H9 (cell line): ENCODE results near the gene CAMSAP2. TPM values are rescaled to one million over a fixed set of nuclear protein-coding genes. Genes with fewer than 3 reads are reported as not detected.

Experiments
- DNase-seq: peaks from one replicate; pipeline ENCODE4 v3.0.0-alpha.2; 2017
- H2AFZ ChIP-seq: one replicate; pipeline ENCODE4 v1.6.1; 2013; ENCODE audit warnings: mild to moderate bottlenecking, low read length, control low read depth, moderate library complexity
- H2AK5ac ChIP-seq: 2 replicates; pipeline ENCODE4 v1.6.1; 2013; ENCODE audit warnings: low read length, control low read depth, mixed read lengths; ENCODE audit not compliant: insufficient read length
- H2BK120ac ChIP-seq: one replicate; pipeline ENCODE4 v1.6.1; 2013; ENCODE audit warnings: low read depth, mild to moderate bottlenecking, low read length, control low read depth, inconsistent platforms; ENCODE audit not compliant: poor library complexity, severe bottlenecking
- H2BK12ac ChIP-seq: 2 replicates; pipeline ENCODE4 v1.6.1; 2013; ENCODE audit warnings: low read length, control low read depth, mixed read lengths, low read depth; ENCODE audit not compliant: insufficient read length
- H2BK15ac ChIP-seq: 2 replicates; pipeline ENCODE4 v1.6.1; 2013; ENCODE audit warnings: low read depth, low read length, control low read depth
- H2BK20ac ChIP-seq: one replicate; pipeline ENCODE4 v1.6.1; 2013; ENCODE audit warnings: low read depth, mild to moderate bottlenecking, low read length, control low read depth, inconsistent platforms; ENCODE audit not compliant: poor library complexity, severe bottlenecking
- H2BK5ac ChIP-seq: 2 replicates; pipeline ENCODE4 v1.6.1; 2013; ENCODE audit warnings: low read length, control low read depth, mixed read lengths; ENCODE audit not compliant: insufficient read length
- H3K14ac ChIP-seq: 2 replicates; pipeline ENCODE4 v1.6.1; 2013; ENCODE audit warnings: low read length, control low read depth; ENCODE audit not compliant: insufficient read depth
- H3K18ac ChIP-seq: 2 replicates; pipeline ENCODE4 v1.6.1; 2013; ENCODE audit warnings: low read depth, mild to moderate bottlenecking, mixed read lengths, low read length, control low read depth; ENCODE audit not compliant: insufficient read length
- H3K23ac ChIP-seq: 2 replicates; pipeline ENCODE4 v1.6.1; 2013; ENCODE audit warnings: low read length, control low read depth, mixed read lengths, low read depth; ENCODE audit not compliant: insufficient read length
- H3K23me2 ChIP-seq: 2 replicates; pipeline ENCODE4 v1.6.1; 2013; ENCODE audit warnings: low read depth, mild to moderate bottlenecking, mixed read lengths, low read length, control low read depth; ENCODE audit not compliant: insufficient read length, poor library complexity, severe bottlenecking
- H3K27ac ChIP-seq: 2 replicates; pipeline ENCODE4 v1.5.1; 2013; ENCODE audit warnings: low read length, control low read depth, mixed read lengths, low read depth; ENCODE audit not compliant: insufficient read length
- H3K27me3 ChIP-seq: 2 replicates; pipeline ENCODE4 v1.6.1; 2013; ENCODE audit warnings: low read length, control low read depth, inconsistent platforms; ENCODE audit not compliant: insufficient read depth
- H3K4ac ChIP-seq: 2 replicates; pipeline ENCODE4 v1.6.1; 2013; ENCODE audit warnings: low read depth, mild to moderate bottlenecking, control low read depth, inconsistent platforms, low read length, moderate library complexity
- H3K4me1 ChIP-seq: 2 replicates; pipeline ENCODE4 v1.6.1; 2013; ENCODE audit warnings: low read length, control low read depth, inconsistent platforms; ENCODE audit not compliant: insufficient read depth
- H3K4me2 ChIP-seq: 2 replicates; pipeline ENCODE4 v1.6.1; 2013; ENCODE audit warnings: low read length, control low read depth, mixed read lengths; ENCODE audit not compliant: insufficient read length, insufficient read depth
- H3K56ac ChIP-seq: 2 replicates; pipeline ENCODE4 v1.6.1; 2013; ENCODE audit warnings: low read depth, mild to moderate bottlenecking, mixed read lengths, low read length, control low read depth; ENCODE audit not compliant: insufficient read length
- H3K79me1 ChIP-seq: 2 replicates; pipeline ENCODE4 v1.6.1; 2013; ENCODE audit warnings: low read depth, mild to moderate bottlenecking, moderate library complexity, low read length, control low read depth, inconsistent platforms; ENCODE audit not compliant: insufficient read depth, poor library complexity, severe bottlenecking
- H3K79me2 ChIP-seq: 2 replicates; pipeline ENCODE4 v1.6.1; 2013; ENCODE audit warnings: low read length, control low read depth, inconsistent platforms; ENCODE audit not compliant: insufficient read depth
- H3K9ac ChIP-seq: 2 replicates; pipeline ENCODE4 v1.6.1; 2013; ENCODE audit warnings: low read length, control low read depth, mixed read lengths; ENCODE audit not compliant: insufficient read length; ENCODE audit errors: extremely low read depth
- H3K9me3 ChIP-seq: one replicate; pipeline ENCODE4 v1.6.1; 2013; ENCODE audit warnings: low read depth, low read length, inconsistent platforms; ENCODE audit not compliant: control insufficient read depth
- H3T11ph ChIP-seq: one replicate; pipeline ENCODE4 v1.6.1; 2013; ENCODE audit warnings: mild to moderate bottlenecking, low read length, control low read depth, inconsistent platforms
- H4K20me1 ChIP-seq: one replicate; pipeline ENCODE4 v1.6.1; 2013; ENCODE audit not compliant: control insufficient read depth, insufficient read length, insufficient read depth
- H4K5ac ChIP-seq: 2 replicates; pipeline ENCODE4 v1.6.1; 2013; ENCODE audit warnings: low read depth, mild to moderate bottlenecking, mixed read lengths, low read length, control low read depth; ENCODE audit not compliant: insufficient read length
- H4K8ac ChIP-seq: replicated peaks from 2 replicates; pipeline ENCODE4 v1.6.1; 2013; ENCODE audit warnings: low read length, control low read depth, mixed read lengths, low read depth; ENCODE audit not compliant: insufficient read length
- H4K91ac ChIP-seq: 2 replicates; pipeline ENCODE4 v1.6.1; 2013; ENCODE audit warnings: low read depth, mild to moderate bottlenecking, moderate library complexity, mixed read lengths, low read length, control low read depth; ENCODE audit not compliant: insufficient read length
- H3K27ac Mint-ChIP-seq, 3 experiments: 2 replicates in 2 of 3; 3 replicates in 1 of 3; pipeline ENCODE4 v1.8.0; 2020 to 2021; ENCODE audit warnings: mixed read lengths in 3 of 3, mild to moderate bottlenecking in 1 of 3, moderate library complexity in 1 of 3
- H3K27me3 Mint-ChIP-seq: 2 replicates; pipeline ENCODE4 v1.8.0; 2021; ENCODE audit warnings: low read depth, mild to moderate bottlenecking, moderate library complexity, mixed read lengths
- H3K36me3 Mint-ChIP-seq, 3 experiments: 2 replicates in 2 of 3; 3 replicates in 1 of 3; pipeline ENCODE4 v1.8.0; 2020 to 2021; ENCODE audit warnings: low read depth in 3 of 3, mixed read lengths in 3 of 3; ENCODE audit not compliant: insufficient read depth in 1 of 3
- H3K4me1 Mint-ChIP-seq, 2 experiments: 2 replicates each; pipeline ENCODE4 v1.8.0; 2020; ENCODE audit warnings: mixed read lengths in 2 of 2
- H3K4me3 Mint-ChIP-seq, 2 experiments: 2 replicates in 1 of 2; 3 replicates in 1 of 2; pipeline ENCODE4 v1.8.0; 2020 to 2021; ENCODE audit warnings: mild to moderate bottlenecking in 2 of 2, mixed read lengths in 2 of 2, moderate library complexity in 1 of 2
- H3K9me3 Mint-ChIP-seq, 2 experiments: 2 replicates in 1 of 2; 3 replicates in 1 of 2; pipeline ENCODE4 v1.8.0; 2020; ENCODE audit warnings: mild to moderate bottlenecking in 2 of 2, mixed read lengths in 2 of 2, moderate library complexity in 1 of 2
- WGBS: extraction: QIAGEN DNeasy Blood & Tissue Kit; methylation state at CpG from one replicate; pipeline ENCODE4 v1.1.7; 2013; ENCODE audit warnings: missing lambda C conversion rate, low lambda C conversion rate, mixed read lengths; ENCODE audit not compliant: insufficient read length; ENCODE audit errors: extremely low coverage; 5-methylcytosine and 5-hydroxymethylcytosine counted together
- total RNA-seq: library from RNA; stranded (reverse); gene quantifications from 2 replicates; pipeline ENCODE4 v1.2.1, GENCODE V29; 2021
- TF ChIP-seq, protein P1 (sequence below): fragments of 200-600 bp; sonication (generic); conservative IDR thresholded peaks from 3 replicates; pipeline ENCODE4 v1.8.0; 2021; ENCODE audit warnings: antibody characterized with exemption, mild to moderate bottlenecking

CAMSAP2 gene
- total RNA-seq, 1 experiment from 2014 or later, result 33.7 TPM

DNA sequence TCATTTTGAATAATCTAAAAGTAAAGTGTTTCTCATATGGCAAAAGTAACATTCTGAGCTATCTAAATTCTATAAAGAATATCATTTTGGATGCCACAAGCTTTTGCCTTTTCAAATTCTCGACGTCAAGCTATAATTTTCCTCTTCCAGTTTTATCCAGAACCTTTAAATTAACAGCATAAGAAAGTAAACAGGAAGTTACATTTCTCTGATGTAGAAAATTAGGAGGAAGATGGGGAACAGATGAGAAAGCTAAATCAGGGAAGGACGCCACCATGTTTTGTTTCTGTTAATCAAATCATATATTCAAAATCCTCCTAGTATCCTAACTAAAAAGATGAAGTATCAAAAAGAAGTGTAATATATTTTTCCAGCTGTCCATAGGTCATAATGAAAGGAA lies 8.8 kb upstream of the CAMSAP2 start:
- H3K27me3 Mint-ChIP-seq, result peaks cover 12% of the 10 kb centered on the region
- no peak overlapping the region for H3K27ac Mint-ChIP-seq

More for the DNA sequence above, 8.8 kb upstream of the CAMSAP2 start:
- H3K79me2 ChIP-seq, result no peaks in the 10 kb centered on the region
- DNase-seq, result no peak
- H3K27ac ChIP-seq, result no peak overlapping the region
- Mint-ChIP-seq H3K4me3 (no peak overlapping the region), H3K4me1 (peaks cover 7 to 11% of the 10 kb centered on the region in 2 experiments), H3K9me3 (no peaks in the 10 kb centered on the region), H3K36me3 (no peaks in the 10 kb centered on the region)
- H3K4ac ChIP-seq, result no peak overlapping the region
- H3K4me1 ChIP-seq, result peaks cover 6% of the 10 kb centered on the region; the same call in 1 of the 2 replicates
- no peak overlapping the region for H3K18ac ChIP-seq
- no peak overlapping the region for H4K91ac ChIP-seq
- no peak overlapping the region for H2AK5ac ChIP-seq
- H3K27me3 ChIP-seq, result no peaks in the 10 kb centered on the region
- H3K56ac ChIP-seq, result no peak overlapping the region
- TF ChIP-seq, protein P1, sequence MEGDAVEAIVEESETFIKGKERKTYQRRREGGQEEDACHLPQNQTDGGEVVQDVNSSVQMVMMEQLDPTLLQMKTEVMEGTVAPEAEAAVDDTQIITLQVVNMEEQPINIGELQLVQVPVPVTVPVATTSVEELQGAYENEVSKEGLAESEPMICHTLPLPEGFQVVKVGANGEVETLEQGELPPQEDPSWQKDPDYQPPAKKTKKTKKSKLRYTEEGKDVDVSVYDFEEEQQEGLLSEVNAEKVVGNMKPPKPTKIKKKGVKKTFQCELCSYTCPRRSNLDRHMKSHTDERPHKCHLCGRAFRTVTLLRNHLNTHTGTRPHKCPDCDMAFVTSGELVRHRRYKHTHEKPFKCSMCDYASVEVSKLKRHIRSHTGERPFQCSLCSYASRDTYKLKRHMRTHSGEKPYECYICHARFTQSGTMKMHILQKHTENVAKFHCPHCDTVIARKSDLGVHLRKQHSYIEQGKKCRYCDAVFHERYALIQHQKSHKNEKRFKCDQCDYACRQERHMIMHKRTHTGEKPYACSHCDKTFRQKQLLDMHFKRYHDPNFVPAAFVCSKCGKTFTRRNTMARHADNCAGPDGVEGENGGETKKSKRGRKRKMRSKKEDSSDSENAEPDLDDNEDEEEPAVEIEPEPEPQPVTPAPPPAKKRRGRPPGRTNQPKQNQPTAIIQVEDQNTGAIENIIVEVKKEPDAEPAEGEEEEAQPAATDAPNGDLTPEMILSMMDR, result no peak
- no peak overlapping the region for H2BK15ac ChIP-seq
- no peaks in the 10 kb centered on the region for H3K9me3 ChIP-seq
- H4K5ac ChIP-seq, result no peak overlapping the region
- no peak overlapping the region for H3K4me2 ChIP-seq
- no peaks in the 10 kb centered on the region for H3K23me2 ChIP-seq
- H2BK20ac ChIP-seq, result no peak overlapping the region
- H3K79me1 ChIP-seq, result no peaks in the 10 kb centered on the region
- H3T11ph ChIP-seq, result no peak overlapping the region
- no peak overlapping the region for H3K9ac ChIP-seq
- H2BK12ac ChIP-seq, result no peak overlapping the region
- no CpG with 5 or more reads among the region's 3 CpGs for WGBS
- no peak overlapping the region for H2BK5ac ChIP-seq
- H3K23ac ChIP-seq, result no peak overlapping the region
- no peak overlapping the region for H3K14ac ChIP-seq
- no peak overlapping the region for H2BK120ac ChIP-seq
- H4K20me1 ChIP-seq, result no peaks in the 10 kb centered on the region
- no peak overlapping the region for H4K8ac ChIP-seq
- H2AFZ ChIP-seq, result no peak overlapping the region
